HL-60/S4 treated with phorbol 12-myristate 13-acetate at 8.2 ng/mL for 4 days and 3 days (cell line): ENCODE results near the gene OSTF1.

Experiments used
- in situ Hi-C: fragments of 300-500 bp; cut with MboI; formaldehyde crosslinking; loops from 2 replicates; pipeline ENCODE4 v1.15.0; 2022; ENCODE audit warnings: low sequenced_read_pairs

The OSTF1 gene, protein sequence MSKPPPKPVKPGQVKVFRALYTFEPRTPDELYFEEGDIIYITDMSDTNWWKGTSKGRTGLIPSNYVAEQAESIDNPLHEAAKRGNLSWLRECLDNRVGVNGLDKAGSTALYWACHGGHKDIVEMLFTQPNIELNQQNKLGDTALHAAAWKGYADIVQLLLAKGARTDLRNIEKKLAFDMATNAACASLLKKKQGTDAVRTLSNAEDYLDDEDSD

DNA sequence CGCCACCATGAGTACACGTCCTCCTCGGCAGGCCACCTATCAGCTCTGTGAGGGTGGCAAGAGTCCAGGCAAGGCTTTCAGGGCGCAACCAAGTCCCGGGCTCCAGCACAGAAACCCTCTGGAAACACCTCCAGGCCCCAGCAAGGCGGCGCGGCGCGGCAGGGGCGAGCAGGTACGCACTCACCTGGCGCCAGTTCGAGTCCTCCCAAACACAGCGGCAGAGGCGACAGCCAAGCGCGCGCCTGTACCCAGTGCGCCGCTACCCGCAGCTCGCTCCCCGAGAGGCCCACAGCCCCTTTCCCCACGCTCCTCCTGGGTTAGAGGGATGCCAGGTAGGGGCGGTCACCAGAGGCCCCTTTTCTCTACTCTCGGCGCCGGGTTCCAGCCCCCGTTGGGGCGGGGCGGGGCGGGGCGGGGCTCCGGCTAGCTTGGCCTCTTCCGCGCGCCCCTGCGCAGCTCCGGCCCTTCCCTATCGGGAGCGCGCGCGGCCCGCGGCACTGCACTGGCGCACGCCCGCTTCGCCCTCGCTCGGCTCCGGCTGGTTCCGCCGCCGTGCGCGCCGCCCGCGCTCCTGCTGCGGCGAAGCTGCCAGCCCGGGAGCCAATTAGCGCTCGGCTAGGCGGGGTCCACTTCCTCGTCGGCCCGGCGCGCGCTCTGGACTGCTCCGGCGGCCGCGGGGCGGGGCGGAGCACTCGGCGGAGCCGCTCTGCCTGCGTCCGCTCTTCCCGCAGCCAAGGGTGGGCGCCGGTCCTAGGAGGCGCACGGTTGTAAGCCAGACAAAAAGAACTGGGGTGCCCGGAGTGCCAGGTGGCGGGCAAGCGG is at the start of gene OSTF1, which contains the start of gene NMRK1:
Gene OSTF1 (plus strand): TSS at position 691 of the 822 bp plus-strand sequence. CDS start 179 bp downstream, outside the sequence.
Gene NMRK1 (minus strand): TSS at position 332 of the 822 bp plus-strand sequence. CDS start 5,040 bp downstream, outside the sequence.
- in situ Hi-C loops, result no loop called here

DNA sequence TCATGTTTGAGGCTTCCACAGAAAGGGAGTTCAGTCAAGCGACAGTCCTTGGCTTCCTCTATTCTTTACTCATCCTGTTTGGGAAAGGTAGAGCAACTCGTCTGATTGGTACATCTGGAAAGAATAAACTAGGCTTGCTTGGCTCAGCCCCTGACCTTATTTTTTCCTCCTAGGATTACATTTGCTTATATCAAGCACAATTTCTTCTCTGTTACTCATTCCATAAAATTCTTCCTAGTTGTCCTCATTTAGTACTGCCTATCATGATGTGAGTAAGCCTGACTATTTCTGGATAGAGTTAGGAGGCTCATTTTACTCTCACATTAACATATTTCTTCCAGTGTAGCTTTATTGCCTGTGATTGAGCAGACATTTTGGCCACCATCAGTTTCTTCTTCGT is 49.3 kb upstream of the OSTF1 start:
- in situ Hi-C loops, result no loop called here

DNA sequence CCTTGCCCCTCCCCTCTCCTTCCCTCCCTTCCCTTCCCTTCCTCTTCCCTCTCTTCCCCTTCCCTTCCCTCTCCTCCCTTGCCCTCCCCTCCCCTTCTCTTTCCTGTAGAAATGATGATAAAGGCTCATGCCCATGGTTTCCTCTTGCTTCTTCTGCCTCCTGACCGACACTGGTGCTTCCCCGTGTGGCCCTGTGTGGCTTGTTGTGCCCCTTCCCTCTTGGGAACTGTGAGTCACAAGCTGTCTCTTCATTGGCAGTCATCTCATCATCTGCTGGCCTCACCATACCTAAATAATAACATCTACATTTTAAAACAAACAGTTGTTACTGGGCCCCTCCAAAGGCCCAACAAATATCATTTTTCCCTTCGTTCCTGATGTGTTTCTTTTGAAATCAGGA is 48.5 kb upstream of the OSTF1 start:
- in situ Hi-C loops, result no loop called here

DNA sequence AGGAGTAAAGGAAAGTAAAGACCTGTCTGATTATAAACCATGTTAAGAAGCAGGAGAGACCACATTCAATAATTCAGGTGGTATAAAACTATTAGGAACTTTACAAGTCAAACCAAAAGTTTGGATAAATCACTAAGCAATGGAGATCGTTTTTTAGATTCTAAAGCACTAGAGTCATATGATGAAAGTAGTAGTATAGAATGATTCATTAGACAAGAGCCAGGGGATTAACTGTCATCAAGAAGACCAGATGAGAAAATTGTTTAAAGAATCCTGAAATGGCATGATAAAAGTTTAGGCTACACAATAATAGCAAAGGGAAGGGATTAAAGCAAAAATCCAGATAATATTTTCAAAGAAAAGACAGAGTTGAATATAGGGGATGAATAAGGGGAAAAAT is 47.3 kb upstream of the OSTF1 start:
- in situ Hi-C loops, result no loop called here

DNA sequence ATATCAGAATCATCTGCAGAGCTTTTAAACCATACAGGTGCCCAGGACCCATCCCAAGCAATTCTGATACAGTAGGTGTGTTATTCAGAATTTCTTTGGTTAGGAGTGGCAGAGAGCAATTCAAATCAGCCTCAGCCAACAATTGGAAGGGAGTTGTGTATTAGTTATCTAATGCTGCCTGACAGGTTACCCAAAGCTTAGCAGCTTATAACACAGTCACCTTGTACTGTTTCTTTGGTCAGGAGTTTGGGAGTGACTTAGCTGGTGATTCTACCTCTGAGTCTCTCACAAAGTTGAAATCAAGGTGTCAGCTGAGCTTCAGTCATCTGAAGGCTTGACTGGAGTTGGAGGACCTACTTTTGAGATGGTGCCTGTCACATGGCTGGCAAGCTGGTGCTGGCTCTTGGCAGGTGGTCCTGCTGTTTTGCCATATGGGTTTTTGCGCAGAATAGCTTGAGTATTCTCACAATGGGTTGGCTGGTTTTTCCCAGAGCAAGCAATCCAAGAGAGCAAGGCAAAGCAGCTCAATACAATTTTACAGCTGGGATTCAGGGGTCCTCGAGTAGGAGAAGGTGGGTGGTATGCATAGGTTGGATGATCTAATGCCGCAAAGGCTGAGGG is 41.5 kb upstream of the OSTF1 start:
- in situ Hi-C loops, result no loop called here

DNA sequence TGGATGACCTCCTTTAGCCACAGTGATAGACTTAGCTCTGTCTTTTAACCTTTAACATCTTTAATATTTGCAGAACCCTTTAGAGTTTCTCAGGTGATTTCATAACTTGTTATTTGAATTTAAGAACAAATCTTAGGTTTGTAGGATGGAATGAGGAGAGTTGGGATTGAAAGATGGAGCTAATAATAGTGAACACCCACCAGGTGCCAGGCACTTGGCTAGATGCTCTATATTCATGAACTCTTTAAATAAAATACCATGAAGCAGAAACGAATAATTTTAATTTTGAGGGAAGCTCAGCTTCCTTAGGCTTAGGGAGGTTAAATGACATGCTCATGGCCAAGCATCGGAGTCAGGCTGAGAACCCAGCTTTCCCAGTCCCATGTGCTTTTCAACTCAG is 40.8 kb upstream of the OSTF1 start:
- in situ Hi-C loops, result no loop called here

DNA sequence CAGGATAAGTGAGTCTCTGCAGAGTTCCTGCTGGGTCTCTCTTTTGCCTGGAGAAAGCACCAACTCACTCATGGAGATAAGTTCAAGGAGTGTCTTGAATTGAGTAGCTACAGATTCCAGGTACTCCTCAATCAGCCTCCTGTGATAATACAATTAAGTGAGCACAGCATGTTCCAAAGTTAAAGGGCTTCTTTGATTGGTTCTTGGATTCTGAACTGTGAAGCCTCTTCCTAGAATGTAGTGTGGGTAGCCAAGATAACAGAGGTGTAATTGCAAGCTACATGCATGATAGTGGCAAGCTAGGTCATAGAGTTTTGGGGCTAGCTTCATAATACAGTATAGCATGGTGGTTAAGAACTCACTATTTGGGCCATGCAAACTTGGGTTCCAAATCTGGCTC is 37.0 kb upstream of the OSTF1 start:
- in situ Hi-C loops, result no loop called here

DNA sequence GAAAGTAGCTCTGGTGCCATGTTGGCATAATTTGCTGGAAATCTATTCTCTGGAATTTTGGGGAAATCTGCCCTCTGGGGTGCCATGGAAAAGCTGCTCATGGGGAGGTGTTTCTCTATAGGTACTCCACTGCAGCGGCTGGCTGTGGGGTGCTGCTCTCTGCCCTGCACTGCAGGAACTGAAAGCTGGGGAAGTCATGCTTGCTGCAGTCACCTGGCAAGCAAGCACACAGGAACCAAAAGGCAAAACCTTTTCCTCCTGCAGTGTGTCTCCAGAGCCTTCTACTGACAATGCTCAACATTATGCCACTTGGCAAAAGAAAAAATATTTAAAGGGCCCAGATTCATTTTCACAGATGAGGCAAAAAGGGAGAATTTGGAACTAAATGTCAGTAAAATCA is 34.4 kb upstream of the OSTF1 start:
- in situ Hi-C loops, result no loop called here

DNA sequence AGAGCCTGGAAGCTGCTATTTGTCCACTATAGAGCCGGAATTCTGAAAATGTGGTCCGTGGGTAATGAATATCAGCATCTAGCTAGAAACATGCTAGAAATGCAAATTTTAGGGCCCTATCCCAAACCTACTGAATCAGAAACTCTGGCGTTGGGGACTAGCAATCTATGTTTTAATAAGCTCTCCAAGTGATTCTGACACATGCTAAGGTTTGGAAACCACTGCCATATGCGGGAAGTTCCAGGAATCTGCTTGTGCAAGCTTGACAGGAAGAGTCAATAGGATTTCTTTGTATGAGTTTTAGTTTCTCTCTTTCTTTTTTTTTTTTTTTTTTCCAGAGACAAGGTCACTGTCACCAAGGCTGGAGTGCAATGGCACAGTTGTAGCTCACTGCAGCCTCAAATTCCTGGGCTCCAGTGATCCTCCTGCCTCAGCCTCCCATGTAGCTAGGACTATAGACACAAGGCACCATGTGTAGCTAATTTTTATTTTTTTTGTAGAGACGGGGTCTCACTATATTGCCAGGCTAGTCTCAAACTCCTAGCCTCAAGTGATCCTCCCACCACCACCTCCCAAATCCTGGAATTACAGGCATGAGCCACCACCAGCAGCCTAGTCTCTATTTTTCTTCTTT is 33.8 kb upstream of the OSTF1 start:
- in situ Hi-C loops, result no loop called here

DNA sequence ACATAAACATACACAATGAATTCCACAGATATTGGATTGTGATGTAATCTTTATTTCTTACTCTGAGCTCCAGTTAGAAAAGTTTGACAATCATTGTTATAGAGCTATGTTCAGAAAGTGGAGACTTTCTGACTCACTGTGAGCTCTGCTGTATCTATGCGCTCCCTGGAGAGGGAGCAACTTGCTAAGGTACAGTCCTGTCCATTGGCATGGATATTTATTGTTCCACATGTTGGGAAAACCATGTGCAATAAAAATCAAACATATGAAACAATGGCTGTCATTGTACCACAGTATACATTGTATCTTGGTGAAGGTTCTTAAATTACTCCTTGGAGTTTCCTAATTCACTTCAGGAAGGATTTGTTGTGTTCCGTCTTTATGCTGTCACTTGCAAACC is 27.1 kb upstream of the OSTF1 start:
- in situ Hi-C loops, result no loop called here

DNA sequence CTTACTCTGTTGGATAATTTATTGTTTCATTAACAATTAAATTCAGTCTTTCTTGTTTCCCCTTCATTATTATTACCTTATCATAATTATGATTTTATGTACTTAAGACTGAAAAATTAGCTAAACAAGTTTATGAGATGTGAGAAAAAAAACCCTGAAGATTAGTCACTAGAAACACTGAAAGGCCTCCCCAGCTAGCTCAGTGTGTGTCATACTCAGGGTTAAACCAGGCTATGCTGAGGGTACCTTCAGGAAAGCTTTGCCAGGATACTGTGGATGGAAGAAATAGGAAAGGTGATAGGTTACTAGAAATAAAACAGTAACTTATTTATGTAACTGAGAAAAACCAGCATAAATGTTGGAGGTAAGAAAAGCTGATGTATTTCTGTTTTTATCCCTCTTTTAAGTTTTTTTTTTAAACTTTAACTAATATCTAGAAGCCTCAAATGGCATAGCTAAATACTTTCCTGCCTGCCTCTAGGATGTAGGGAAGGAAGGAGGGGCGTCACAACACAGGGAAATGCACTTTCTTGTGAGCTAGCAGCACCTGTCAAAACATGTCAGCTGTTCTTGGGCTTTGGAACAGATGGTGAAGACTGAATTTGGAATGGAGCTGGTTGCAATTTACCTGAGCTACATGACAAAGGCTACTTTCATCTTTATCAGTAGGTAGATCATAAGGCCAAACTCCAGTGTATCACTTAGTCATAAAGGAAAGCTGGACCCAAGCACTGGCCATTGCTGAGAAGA is 24.6 kb upstream of the OSTF1 start:
- in situ Hi-C loops, result no loop called here

DNA sequence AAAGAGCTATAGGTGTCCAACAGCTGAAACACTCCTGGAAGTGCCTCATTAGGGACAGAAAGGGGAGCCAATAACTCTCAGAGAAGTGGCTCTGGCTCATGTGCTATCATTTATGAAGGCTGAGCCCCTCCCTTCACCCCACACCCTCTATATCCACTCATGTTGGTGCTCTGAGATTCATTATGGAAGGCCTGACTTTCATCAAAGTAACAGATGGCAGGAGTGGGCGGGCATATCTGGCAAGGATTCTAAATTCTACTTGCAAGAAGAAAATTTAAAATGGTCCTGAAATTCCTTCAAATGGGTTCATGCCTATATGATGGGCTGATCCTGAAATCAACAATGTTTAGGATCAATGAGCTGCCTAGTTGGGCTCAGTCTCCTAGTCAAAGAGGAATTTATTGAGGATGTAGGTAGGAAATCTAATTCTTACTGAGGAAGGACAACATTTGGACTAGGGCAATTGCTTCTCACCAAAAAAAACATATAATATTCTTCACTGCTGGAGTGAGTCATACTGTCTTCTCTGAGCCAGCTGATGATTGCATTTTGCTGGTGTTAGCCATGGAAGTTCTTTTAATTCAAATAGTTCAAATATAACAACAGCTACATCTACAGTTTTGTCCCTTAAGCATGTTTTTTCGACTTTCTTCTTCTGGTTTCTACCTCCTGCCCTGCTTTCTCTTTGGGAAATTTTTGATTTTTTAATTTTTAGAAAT is 23.8 kb upstream of the OSTF1 start:
- in situ Hi-C loops, result no loop called here

DNA sequence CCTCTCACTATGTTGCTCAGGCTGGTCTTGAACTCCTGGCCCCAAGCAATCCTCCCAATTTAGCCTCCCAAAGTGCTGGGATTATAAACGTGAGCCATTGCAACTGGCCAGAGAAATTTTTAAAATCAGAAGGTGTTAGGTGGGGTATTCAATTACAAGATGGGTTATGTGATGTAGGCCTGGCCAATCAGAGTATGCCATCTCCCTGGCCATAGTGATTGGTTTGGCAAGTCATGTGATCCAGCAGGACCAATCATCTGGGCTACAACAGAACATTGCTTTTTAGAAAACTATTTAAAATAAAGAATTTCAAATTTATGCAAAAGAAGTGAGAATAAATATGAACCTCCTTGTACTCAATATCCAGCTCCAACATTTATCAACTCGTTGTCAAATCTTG is 22.8 kb upstream of the OSTF1 start:
- in situ Hi-C loops, result no loop called here

DNA sequence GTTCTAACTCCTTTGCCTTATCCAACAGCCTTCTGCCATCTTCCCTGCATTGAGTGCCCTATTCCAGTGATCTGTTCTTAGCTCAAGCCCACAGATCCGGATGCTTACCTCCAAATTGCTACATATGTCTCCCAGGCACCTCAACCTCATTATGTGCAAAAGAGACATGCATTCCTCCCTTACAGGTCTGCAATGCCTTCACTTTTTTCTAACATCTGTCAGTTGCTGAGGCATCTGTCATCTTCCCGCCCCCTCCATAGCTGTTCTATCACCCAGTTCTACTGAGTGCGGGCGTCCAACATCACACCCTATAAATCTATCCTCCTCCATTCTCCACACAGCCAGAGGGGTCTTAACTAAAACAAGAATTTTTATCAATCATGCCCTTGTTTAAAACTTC is 20.4 kb upstream of the OSTF1 start:
- in situ Hi-C loops, result no loop called here

DNA sequence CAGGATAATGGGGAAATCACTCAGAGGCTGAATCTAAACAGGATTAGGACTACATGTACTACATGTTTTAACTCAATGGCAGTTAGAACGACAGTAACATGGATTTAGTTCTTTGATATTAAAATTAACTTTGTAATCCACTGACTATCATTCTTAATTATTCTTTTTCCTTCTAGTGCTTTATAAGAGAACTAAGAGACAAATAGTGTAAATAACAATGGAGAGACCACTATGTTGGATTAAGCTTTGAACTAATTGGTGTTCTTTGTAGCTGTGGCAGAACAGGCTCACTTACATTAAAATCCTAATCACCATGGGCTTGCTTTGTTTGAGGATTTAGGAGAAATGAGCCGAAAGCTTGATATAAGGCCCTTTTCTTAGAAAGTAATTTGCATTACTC is 19.1 kb upstream of the OSTF1 start:
- in situ Hi-C loops, result no loop called here

DNA sequence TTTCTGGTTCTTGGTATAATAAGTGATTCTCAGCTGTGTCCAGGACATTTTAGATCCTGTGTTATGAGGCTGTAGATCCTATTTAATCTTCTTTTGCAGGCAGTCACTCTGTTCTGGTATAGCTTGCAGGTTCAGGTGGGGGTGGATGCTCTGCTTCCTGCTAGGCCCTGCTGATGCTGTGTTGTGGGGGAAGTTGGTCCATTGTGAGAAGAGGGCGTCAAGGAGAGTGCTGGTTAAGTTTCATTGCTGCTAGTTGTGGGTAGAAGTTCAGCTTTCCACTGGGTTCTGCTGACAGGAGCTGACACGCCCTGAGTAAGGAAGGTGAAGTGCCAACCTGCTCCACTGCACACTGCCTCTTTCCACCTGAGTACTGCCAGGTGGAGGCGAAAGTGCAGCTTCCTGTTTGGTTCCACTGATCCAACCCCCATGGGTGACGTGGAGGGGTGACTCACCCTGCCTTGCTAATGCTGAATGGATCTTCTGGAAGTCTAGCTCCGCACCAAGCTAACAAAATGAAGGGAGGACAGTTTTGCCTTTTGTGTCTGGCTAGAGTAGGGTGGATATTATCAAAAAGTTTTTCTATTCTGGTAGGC is 16.7 kb upstream of the OSTF1 start:
- in situ Hi-C loops, result loop anchor here (10.0 kb wide), 1 partner anchor 297 kb away; no protein-coding TSS in a partner anchor

DNA sequence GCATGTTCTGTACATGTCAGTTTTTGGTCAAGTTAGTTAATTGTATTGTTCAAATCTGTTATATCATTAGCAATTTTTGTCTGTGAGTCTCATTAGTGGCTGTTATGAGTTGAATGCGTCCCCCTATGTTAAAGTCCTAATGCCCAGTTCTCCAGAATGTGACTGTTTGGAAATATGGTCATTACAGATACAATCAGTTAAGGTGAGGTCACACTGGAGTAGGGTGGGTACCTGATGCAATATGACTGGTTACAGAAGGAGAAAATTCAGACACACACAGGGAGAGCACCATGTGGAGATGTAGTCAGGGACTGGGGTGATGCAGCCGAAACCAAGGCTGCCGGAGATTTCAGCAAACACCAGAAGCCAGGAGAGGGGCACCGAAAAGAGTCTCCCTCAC is 15.4 kb upstream of the OSTF1 start:
- in situ Hi-C loops, result loop anchor here (10.0 kb wide), 1 partner anchor 298 kb away; no protein-coding TSS in a partner anchor

DNA sequence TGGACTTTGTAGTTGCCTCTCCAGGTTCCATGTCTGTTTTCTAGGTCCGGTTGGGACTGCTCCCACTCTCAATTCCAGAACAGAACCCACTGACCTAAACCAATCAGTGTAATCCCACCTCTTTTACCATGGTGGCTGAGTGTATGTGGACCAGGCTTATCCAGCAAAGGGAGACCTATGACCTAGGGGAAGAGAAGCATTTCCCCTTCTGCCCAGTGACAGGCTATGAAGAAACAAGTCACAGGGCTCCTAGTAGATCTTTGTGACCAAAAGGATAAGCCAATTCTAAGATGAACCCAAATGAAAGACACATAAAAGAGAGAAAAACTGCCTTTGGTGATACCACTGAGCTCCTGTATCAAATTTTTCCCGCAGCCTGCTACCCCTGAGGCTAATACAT is 6.7 kb upstream of the OSTF1 start:
- in situ Hi-C loops, result no loop called here

DNA sequence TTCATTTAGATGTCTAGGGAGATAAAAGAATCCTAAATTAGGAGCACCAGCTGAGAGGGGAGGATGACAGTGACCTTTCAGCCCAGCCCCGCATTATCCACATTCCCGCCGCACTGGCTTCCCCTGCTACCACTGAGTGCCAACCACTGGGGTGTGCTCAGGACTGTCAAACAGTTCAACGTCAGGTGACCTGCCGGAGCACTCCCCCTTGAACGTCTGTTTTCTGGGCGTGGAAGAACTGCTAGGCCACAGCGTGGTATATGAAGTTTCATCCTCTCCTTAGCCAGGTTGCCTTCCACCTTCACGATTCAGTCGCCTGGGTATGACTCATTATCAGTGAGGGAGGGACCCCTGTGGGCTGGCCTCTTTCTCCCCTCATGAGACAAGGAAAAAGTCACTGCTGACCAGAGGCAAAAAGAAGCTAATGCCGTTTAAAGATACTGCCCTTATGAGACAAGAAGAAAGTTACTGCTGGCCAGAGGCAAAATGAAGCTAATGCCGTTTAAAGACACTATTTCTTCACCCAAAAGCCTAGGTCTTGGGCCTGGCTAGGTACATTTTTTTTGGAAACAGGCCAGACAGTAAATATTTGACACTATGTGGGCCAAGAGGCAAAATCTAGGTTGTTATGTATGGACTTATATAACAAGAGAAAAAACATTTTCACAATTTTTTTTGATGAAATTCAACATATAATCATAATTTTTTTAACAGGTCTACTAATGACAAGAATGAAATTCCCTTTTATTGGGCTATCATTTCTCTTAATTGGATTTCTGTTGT is 4.9 kb upstream of the OSTF1 start:
- in situ Hi-C loops, result no loop called here
